Thyroid gland (tissue), 4 donors: ENCODE data around the gene TMEM198.

Experiments used
- CTCF ChIP-seq, 6 experiments: fragments of 200-600 bp in 3 of 6; fragments of 450-650 bp in 3 of 6; sonication (generic) in 3 of 6; IDR thresholded peaks; one replicate each; pipeline ENCODE4 v1.5.1; 2016 to 2019; ENCODE audit warnings: antibody characterized with exemption in 6 of 6, mild to moderate bottlenecking in 2 of 6, inconsistent platforms in 1 of 6, moderate library complexity in 1 of 6
- POLR2A ChIP-seq, 2 donors: fragments of 450-650 bp; IDR thresholded peaks; one replicate each; pipeline ENCODE4 v1.6.1; 2017; ENCODE audit warnings: antibody characterized with exemption in 2 of 2, mild to moderate bottlenecking in 2 of 2, moderate library complexity in 1 of 2

- TF ChIP-seq CTCF (IDR thresholded peaks at IDR 0.05) (no peak), POLR2A (IDR thresholded peaks at IDR 0.05) (no peak)
Measured at GRCh38 chr2:219507581-219508443, 36.0 kb upstream of the TMEM198 start.
